CD4-positive, alpha-beta memory T cell (primary cell): ENCODE measurements around the gene CADM2. TPM values are rescaled to one million over a fixed set of nuclear protein-coding genes. Genes with fewer than 3 reads are reported as not detected.

Source experiments
- CTCF ChIA-PET: fragments of 350-600 bp; sonication (Branson Sonifier 250); formaldehyde crosslinking; loops from one replicate; lab custom pipeline; 2021; ENCODE audit warnings: inconsistent platforms; ENCODE audit not compliant: partially characterized antibody; lab: Charles Lee
- POLR2A ChIA-PET: fragments of 350-600 bp; sonication (Branson Sonifier 250); formaldehyde crosslinking; loops from one replicate; lab custom pipeline; 2021; ENCODE audit not compliant: partially characterized antibody; lab: Charles Lee
- DNase-seq, 5 donors: peaks; one replicate each; pipeline versions ENCODE4 v3.0.0 to v3.0.0-alpha.2; 2020 to 2022; ENCODE audit warnings: mixed read lengths in 1 of 5
- H3K27ac ChIP-seq: one replicate; pipeline ENCODE4 v1.7.0; 2013; ENCODE audit warnings: low read depth, low read length
- H3K27me3 ChIP-seq: 2 replicates; pipeline ENCODE4 v1.7.0; 2013; ENCODE audit warnings: mild to moderate bottlenecking, low read length, moderate library complexity; ENCODE audit not compliant: insufficient read depth
- H3K36me3 ChIP-seq: 2 replicates; pipeline ENCODE4 v1.7.0; 2013; ENCODE audit warnings: mild to moderate bottlenecking, low read length, moderate library complexity; ENCODE audit not compliant: insufficient read depth
- H3K4me1 ChIP-seq: 2 replicates; pipeline ENCODE4 v1.7.0; 2013; ENCODE audit warnings: mild to moderate bottlenecking, low read length, moderate library complexity; ENCODE audit not compliant: insufficient read depth
- H3K4me3 ChIP-seq, 2 donors: one replicate each; pipeline ENCODE4 v1.7.0; 2013; ENCODE audit warnings: low read length in 2 of 2, mild to moderate bottlenecking in 1 of 2
- H3K9me3 ChIP-seq, 2 donors: one replicate each; pipeline ENCODE4 v1.7.0; 2013; ENCODE audit warnings: low read length in 2 of 2, control low read depth in 1 of 2; ENCODE audit not compliant: control insufficient read depth in 1 of 2
- H3K27ac Mint-ChIP-seq, 7 donors: one replicate each; pipeline ENCODE4 v1.8.0; 2020 to 2021; ENCODE audit warnings: mixed read lengths in 7 of 7, mild to moderate bottlenecking in 6 of 7, inconsistent platforms in 3 of 7, moderate library complexity in 3 of 7
- H3K27me3 Mint-ChIP-seq, 2 donors: one replicate each; pipeline ENCODE4 v1.8.0; 2020 to 2021; ENCODE audit warnings: mixed read lengths in 2 of 2
- H3K36me3 Mint-ChIP-seq, 2 donors: one replicate each; pipeline ENCODE4 v1.8.0; 2020 to 2021; ENCODE audit warnings: mixed read lengths in 2 of 2, inconsistent platforms in 1 of 2, mild to moderate bottlenecking in 1 of 2
- H3K4me1 Mint-ChIP-seq, 4 donors: one replicate each; pipeline ENCODE4 v1.8.0; 2020 to 2021; ENCODE audit warnings: mixed read lengths in 4 of 4, mild to moderate bottlenecking in 1 of 4
- H3K4me3 Mint-ChIP-seq, 8 donors: one replicate each; pipeline ENCODE4 v1.8.0; 2020 to 2021; ENCODE audit warnings: mixed read lengths in 8 of 8, mild to moderate bottlenecking in 7 of 8, moderate library complexity in 6 of 8, inconsistent platforms in 3 of 8
- H3K9me3 Mint-ChIP-seq, 8 donors: one replicate each; pipeline ENCODE4 v1.8.0; 2020 to 2021; ENCODE audit warnings: mixed read lengths in 8 of 8, mild to moderate bottlenecking in 5 of 8, inconsistent platforms in 3 of 8, moderate library complexity in 1 of 8
- intact Hi-C: fragments of 100-400 bp; cut with micrococcal nuclease; formaldehyde crosslinking; loops from one replicate; pipeline ENCODE4 v1.15.1; 2023
- polyA plus RNA-seq, 2 donors: library from polyadenylated mRNA; unstranded; fragments of 300-500 nt; fragmentation: Illumina TruSeq; gene quantifications; one replicate each; pipeline ENCODE4 v1.2.3, GENCODE V29; 2021
- total RNA-seq, 2 experiments: library from RNA; stranded (reverse); gene quantifications; one replicate each; pipeline ENCODE4 v1.2.3, GENCODE V29; 2021

CADM2 gene
- total and polyA plus RNA-seq, 4 experiments from 2014 or later = 0.21 to 0.38 TPM; not detected in 2

DNA sequence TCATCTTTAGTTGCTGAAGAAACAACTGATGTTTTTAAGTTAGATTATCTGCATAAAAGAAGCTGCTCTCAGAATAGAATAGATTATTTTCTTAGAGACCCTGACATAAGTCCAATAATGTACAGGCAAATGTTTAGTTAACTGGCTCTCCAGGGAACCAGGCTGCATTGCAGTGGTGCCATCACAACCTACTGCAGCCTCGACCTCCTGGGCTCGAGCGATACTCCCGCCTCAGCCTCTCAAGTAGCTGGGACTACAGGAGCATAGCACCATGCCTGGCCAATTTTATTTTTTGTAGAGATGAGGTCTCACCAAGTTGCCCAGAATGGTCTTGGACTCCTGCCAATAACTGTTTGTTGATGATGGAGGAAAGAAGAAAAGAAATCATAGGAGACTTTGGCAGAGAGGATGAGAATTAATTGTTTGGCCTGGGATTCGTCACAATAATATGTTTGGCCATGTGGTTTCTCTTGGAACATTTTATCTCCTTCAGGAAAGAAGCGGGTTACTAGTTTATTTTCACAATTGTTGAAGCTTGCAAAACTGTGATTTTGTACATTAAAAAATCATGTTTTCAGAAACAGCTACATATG, 429.2 kb downstream of the CADM2 start:
- no peaks in the 10 kb centered on the region for H3K36me3 ChIP-seq
- no peak overlapping the region for H3K27ac ChIP-seq
- POLR2A ChIA-PET = no interaction called here
- H3K27me3 Mint-ChIP-seq = no peaks in the 10 kb centered on the region
- no peak overlapping the region for H3K4me3 ChIP-seq
- no peak overlapping the region for H3K27ac Mint-ChIP-seq
- CTCF ChIA-PET = no interaction called here
- H3K4me1 Mint-ChIP-seq = no peaks in the 10 kb centered on the region
- intact Hi-C loops = no loop called here
- no peak for DNase-seq
- H3K4me1 ChIP-seq = no peaks in the 10 kb centered on the region
- H3K9me3 Mint-ChIP-seq = peaks cover 0 to 11% (median 5%) of the 10 kb centered on the region in 8 donors
- H3K9me3 ChIP-seq = peaks cover 0 to 4% of the 10 kb centered on the region in 2 donors
- H3K36me3 Mint-ChIP-seq = no peaks in the 10 kb centered on the region
- no peaks in the 10 kb centered on the region for H3K27me3 ChIP-seq
- H3K4me3 Mint-ChIP-seq = no peak overlapping the region

DNA sequence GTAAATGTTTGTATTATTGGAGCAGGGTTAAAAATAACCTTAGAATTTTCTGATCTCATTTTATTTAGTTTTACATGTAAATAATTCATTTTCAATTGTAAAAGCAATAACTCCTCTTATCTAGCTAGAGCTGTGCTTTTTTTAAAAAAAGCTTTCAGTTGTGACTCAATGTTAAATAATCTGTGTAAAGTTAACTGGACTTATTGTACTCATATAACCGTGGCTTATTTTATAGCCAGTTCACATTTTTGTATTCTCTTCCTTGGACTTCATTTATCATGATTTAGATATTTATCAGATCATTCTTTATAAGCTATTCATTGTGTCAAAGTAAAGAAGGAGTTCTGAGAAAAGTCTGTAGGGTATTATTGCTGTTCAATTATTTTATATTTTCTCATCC, 435.6 kb downstream of the CADM2 start:
- DNase-seq = no peak
- Histone ChIP-seq H3K4me1 (no peaks in the 10 kb centered on the region), H3K9me3 (peaks cover 0 to 4% of the 10 kb centered on the region in 2 donors), H3K4me3 (no peak overlapping the region), H3K36me3 (no peaks in the 10 kb centered on the region), H3K27me3 (no peaks in the 10 kb centered on the region), H3K27ac (no peak overlapping the region)
- no peaks in the 10 kb centered on the region for H3K36me3 Mint-ChIP-seq
- H3K4me3 Mint-ChIP-seq = no peak overlapping the region
- CTCF ChIA-PET = no interaction called here
- H3K27ac Mint-ChIP-seq = no peak overlapping the region
- peaks cover 0 to 16% (median 5%) of the 10 kb centered on the region in 8 donors for H3K9me3 Mint-ChIP-seq
- intact Hi-C loops = no loop called here
- H3K27me3 Mint-ChIP-seq = no peaks in the 10 kb centered on the region
- POLR2A ChIA-PET = no interaction called here
- H3K4me1 Mint-ChIP-seq = no peaks in the 10 kb centered on the region

DNA sequence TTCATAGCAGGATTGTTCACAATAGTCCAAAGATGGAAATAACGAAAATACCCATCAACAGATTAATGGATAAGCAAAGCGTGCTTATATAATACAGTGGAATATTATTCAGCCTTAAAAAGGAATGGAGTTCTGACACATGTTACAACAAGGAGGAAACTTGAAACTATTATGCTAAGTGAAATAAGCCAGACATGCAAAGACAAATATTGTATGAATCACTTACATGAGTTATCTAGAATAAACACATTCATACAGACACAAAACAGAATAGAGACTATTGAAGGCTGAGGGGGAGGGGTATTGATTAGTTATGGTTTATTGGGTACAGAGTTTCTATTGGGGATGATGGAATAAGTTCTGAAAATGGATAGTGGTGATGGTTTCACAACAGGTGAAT, 438.6 kb downstream of the CADM2 start:
- H3K36me3 Mint-ChIP-seq = no peaks in the 10 kb centered on the region
- no peaks in the 10 kb centered on the region for H3K9me3 ChIP-seq
- DNase-seq = no peak
- POLR2A ChIA-PET = no interaction called here
- CTCF ChIA-PET = no interaction called here
- intact Hi-C loops = no loop called here
- H3K4me1 Mint-ChIP-seq = no peaks in the 10 kb centered on the region
- no peak overlapping the region for H3K27ac ChIP-seq
- H3K4me1 ChIP-seq = no peaks in the 10 kb centered on the region
- H3K9me3 Mint-ChIP-seq = peaks cover 2 to 14% (median 5%) of the 10 kb centered on the region in 8 donors
- no peaks in the 10 kb centered on the region for H3K36me3 ChIP-seq
- H3K27me3 ChIP-seq = no peaks in the 10 kb centered on the region
- no peaks in the 10 kb centered on the region for H3K27me3 Mint-ChIP-seq
- H3K4me3 ChIP-seq = no peak overlapping the region
- H3K27ac Mint-ChIP-seq = no peak overlapping the region
- no peak overlapping the region for H3K4me3 Mint-ChIP-seq

DNA sequence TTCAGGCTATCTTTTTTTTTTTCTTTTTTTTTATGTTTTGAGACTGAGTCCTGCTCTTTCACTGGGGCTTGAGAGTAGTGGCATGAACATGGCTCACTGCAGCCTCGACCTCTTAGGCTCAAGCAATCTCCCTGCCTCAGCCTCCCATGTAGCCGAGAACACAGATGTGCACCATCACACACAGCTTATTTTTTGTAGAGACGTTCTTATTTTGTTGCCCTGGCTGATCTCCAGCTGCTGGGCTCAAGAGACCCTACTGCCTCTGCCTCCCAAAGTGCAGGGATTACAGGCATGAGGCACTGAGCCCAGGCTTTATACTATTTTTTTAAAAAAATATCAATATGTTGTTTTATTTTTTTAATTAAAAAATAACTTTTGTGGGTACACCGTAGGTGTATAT, 467.3 kb downstream of the CADM2 start:
- Mint-ChIP-seq H3K36me3 (no peaks in the 10 kb centered on the region), H3K4me1 (no peaks in the 10 kb centered on the region), H3K27me3 (no peaks in the 10 kb centered on the region), H3K9me3 (peaks cover 0 to 7% (median 4%) of the 10 kb centered on the region in 8 donors), H3K27ac (no peak overlapping the region), H3K4me3 (no peak overlapping the region)
- Histone ChIP-seq H3K27ac (no peak overlapping the region), H3K27me3 (no peaks in the 10 kb centered on the region), H3K36me3 (no peaks in the 10 kb centered on the region), H3K4me1 (no peaks in the 10 kb centered on the region), H3K4me3 (no peak overlapping the region), H3K9me3 (no peaks in the 10 kb centered on the region)
- DNase-seq = no peak
- ChIA-PET POLR2A (no interaction called here), CTCF (no interaction called here)
- intact Hi-C loops = no loop called here

DNA sequence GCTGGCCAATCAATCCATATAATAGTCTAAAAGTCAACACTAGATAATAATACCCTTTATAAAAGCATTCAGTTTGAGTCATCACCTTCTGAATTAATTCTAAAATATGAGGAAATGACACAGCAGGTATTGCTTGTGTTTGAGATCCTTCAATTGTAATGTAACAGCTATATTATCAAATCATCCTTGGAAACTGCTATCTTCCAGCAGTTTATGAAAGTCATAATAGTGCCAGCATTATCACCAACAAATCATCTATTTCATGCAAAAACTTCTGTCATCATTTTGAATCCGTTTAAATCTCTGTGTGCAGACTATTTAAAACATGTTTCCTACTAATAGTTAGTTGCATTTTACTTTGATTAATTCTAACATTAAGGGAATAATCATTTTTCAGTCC, 468.7 kb downstream of the CADM2 start:
- no peak overlapping the region for H3K27ac Mint-ChIP-seq
- POLR2A ChIA-PET = no interaction called here
- H3K4me3 Mint-ChIP-seq = no peak overlapping the region
- no peaks in the 10 kb centered on the region for H3K4me1 ChIP-seq
- intact Hi-C loops = no loop called here
- no peak overlapping the region for H3K4me3 ChIP-seq
- no peaks in the 10 kb centered on the region for H3K27me3 ChIP-seq
- no peaks in the 10 kb centered on the region for H3K4me1 Mint-ChIP-seq
- H3K9me3 Mint-ChIP-seq = peaks cover 0 to 7% (median 6%) of the 10 kb centered on the region in 8 donors
- CTCF ChIA-PET = no interaction called here
- H3K9me3 ChIP-seq = peaks cover 0 to 3% of the 10 kb centered on the region in 2 donors
- no peak for DNase-seq
- H3K36me3 Mint-ChIP-seq = no peaks in the 10 kb centered on the region
- no peak overlapping the region for H3K27ac ChIP-seq
- no peaks in the 10 kb centered on the region for H3K36me3 ChIP-seq
- no peaks in the 10 kb centered on the region for H3K27me3 Mint-ChIP-seq

DNA sequence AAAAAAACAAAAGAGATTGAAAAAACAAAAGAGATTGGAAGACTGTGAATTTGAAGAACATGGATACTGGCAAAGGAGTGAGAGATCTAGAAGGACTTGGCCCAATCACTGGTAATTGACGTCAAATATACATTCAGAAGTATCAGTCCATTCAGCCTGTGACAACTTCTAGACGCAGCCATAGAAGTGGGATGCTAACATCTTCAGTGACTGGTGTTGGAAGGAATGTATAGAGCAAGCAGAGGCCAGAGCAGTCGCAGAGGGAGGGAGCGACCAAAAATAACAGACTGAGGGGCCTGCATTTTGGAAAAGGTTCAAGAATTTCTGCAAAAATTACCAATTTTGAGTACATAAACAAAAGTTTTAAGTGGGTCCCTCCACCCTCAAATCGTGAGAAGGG, 473.3 kb downstream of the CADM2 start:
- H3K27me3 Mint-ChIP-seq = no peaks in the 10 kb centered on the region
- H3K9me3 Mint-ChIP-seq = peaks cover 0 to 11% (median 4%) of the 10 kb centered on the region in 8 donors
- H3K9me3 ChIP-seq = peaks cover 0 to 3% of the 10 kb centered on the region in 2 donors
- no peaks in the 10 kb centered on the region for H3K27me3 ChIP-seq
- intact Hi-C loops = no loop called here
- no peak overlapping the region for H3K4me3 Mint-ChIP-seq
- no peaks in the 10 kb centered on the region for H3K4me1 ChIP-seq
- ChIA-PET CTCF (no interaction called here), POLR2A (no interaction called here)
- DNase-seq = no peak
- no peak overlapping the region for H3K4me3 ChIP-seq
- H3K4me1 Mint-ChIP-seq = no peaks in the 10 kb centered on the region
- H3K36me3 Mint-ChIP-seq = no peaks in the 10 kb centered on the region
- H3K36me3 ChIP-seq = no peaks in the 10 kb centered on the region
- H3K27ac Mint-ChIP-seq = no peak overlapping the region
- no peak overlapping the region for H3K27ac ChIP-seq

DNA sequence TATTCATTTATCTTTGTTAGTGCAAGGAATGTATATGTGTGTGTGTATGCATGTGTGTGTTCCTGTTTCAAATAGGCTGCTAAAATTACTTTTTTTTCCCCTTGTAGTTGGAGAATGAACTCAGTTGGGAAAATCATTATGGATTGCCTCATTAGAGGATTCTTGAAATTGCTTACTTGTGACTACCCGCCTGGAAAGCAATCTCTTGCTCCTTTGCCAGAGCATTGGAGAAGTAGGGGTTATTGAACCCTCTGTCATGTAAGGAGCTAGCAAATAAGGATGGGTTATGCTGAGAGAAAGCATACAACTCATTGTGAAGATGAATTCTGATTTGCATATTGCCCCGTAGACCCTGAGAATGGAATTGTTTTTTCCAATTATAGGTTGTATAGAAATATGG, 474.5 kb downstream of the CADM2 start:
- no peak overlapping the region for H3K27ac Mint-ChIP-seq

More for the DNA sequence above, 474.5 kb downstream of the CADM2 start:
- no peak overlapping the region for H3K4me3 ChIP-seq
- no peaks in the 10 kb centered on the region for H3K4me1 ChIP-seq
- no peaks in the 10 kb centered on the region for H3K27me3 ChIP-seq
- Mint-ChIP-seq H3K9me3 (peaks cover 0 to 11% (median 4%) of the 10 kb centered on the region in 8 donors), H3K36me3 (no peaks in the 10 kb centered on the region), H3K4me1 (no peaks in the 10 kb centered on the region), H3K4me3 (no peak overlapping the region), H3K27me3 (no peaks in the 10 kb centered on the region)
- DNase-seq = no peak
- intact Hi-C loops = no loop called here
- peaks cover 0 to 3% of the 10 kb centered on the region in 2 donors for H3K9me3 ChIP-seq
- no peak overlapping the region for H3K27ac ChIP-seq
- no peaks in the 10 kb centered on the region for H3K36me3 ChIP-seq
- ChIA-PET CTCF (no interaction called here), POLR2A (no interaction called here)
